Activated CD4-positive, alpha-beta memory T cell treated with anti-CD3 and anti-CD28 coated beads, Interleukin-2, amount 10 ng/mL, durations not matched to agents 7 days and 5 days (primary cell): ENCODE data around the gene PRSS1. TPM values are rescaled to one million over a fixed set of nuclear protein-coding genes. Genes with fewer than 3 reads are reported as not detected.
"Not testable (repeated sequence)": the region's sequence is repeated elsewhere in the genome, so short reads cannot be mapped to it uniquely, and the experiment has no call there.

Experiments used
- CTCF ChIA-PET: fragments of 350-600 bp; sonication (Branson Sonifier 250); formaldehyde crosslinking; loops from one replicate; lab custom pipeline; 2021; ENCODE audit warnings: antibody characterized with exemption, inconsistent platforms; lab: Charles Lee
- POLR2A ChIA-PET: fragments of 350-600 bp; sonication (Branson Sonifier 250); formaldehyde crosslinking; loops from one replicate; lab custom pipeline; 2021; ENCODE audit warnings: antibody characterized with exemption; lab: Charles Lee
- DNase-seq: peaks from one replicate; pipeline ENCODE4 v3.0.0-alpha.2; 2020
- H3K27ac Mint-ChIP-seq: one replicate; pipeline ENCODE4 v1.8.0; 2021; ENCODE audit warnings: mild to moderate bottlenecking, mixed read lengths
- H3K27me3 Mint-ChIP-seq: one replicate; pipeline ENCODE4 v1.8.0; 2021; ENCODE audit warnings: mixed read lengths
- H3K36me3 Mint-ChIP-seq: one replicate; pipeline ENCODE4 v1.8.0; 2021; ENCODE audit warnings: low read depth, mixed read lengths
- H3K4me1 Mint-ChIP-seq: one replicate; pipeline ENCODE4 v1.8.0; 2021; ENCODE audit warnings: mixed read lengths
- H3K4me3 Mint-ChIP-seq: one replicate; pipeline ENCODE4 v1.8.0; 2021; ENCODE audit warnings: mild to moderate bottlenecking, mixed read lengths
- H3K9me3 Mint-ChIP-seq: one replicate; pipeline ENCODE4 v1.8.0; 2021; ENCODE audit warnings: mixed read lengths
- total RNA-seq, 2 experiments: library from RNA; stranded (reverse); gene quantifications; one replicate each; pipeline ENCODE4 v1.2.3, GENCODE V29; 2021

Gene PRSS1
- total RNA-seq, 2 experiments from 2014 or later, result not detected

DNA sequence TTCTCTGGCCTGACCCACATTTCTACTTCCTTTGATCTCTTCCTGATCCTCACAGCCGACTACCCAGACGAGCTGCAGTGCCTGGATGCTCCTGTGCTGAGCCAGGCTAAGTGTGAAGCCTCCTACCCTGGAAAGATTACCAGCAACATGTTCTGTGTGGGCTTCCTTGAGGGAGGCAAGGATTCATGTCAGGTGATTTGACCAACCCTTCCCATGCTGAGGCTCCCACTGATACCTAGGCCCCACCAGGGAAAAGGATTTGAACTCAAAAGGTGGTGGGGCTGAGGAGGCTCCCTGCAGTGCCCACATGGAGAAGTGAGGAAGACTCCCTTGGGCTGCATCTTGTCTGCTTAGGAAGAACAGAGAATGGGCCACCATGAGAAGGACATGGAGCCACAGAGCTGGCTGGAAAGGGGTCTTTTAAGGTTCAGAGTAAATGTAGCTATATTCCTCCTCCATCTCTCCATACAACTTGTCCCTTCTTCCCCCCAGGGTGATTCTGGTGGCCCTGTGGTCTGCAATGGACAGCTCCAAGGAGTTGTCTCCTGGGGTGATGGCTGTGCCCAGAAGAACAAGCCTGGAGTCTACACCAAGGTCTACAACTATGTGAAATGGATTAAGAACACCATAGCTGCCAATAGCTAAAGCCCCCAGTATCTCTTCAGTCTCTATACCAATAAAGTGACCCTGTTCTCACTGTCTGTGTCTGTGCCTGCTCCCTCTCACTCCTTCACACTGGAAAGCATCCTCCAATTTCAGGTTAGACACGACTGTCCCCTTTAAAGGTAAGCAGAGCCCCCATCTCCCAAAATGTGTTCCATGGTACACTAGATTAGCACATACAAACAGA, 3.3 kb downstream of the PRSS1 start:
- DNase-seq, result no peak
- H3K27ac Mint-ChIP-seq, result no peak overlapping the region
- H3K36me3 Mint-ChIP-seq, result no peaks in the 10 kb centered on the region
- POLR2A ChIA-PET, result no interaction called here
- no peak overlapping the region for H3K4me3 Mint-ChIP-seq
- H3K4me1 Mint-ChIP-seq, result no peaks in the 10 kb centered on the region
- no peaks in the 10 kb centered on the region for H3K9me3 Mint-ChIP-seq
- H3K27me3 Mint-ChIP-seq, result peaks cover 2% of the 10 kb centered on the region
- CTCF ChIA-PET, result no interaction called here

DNA sequence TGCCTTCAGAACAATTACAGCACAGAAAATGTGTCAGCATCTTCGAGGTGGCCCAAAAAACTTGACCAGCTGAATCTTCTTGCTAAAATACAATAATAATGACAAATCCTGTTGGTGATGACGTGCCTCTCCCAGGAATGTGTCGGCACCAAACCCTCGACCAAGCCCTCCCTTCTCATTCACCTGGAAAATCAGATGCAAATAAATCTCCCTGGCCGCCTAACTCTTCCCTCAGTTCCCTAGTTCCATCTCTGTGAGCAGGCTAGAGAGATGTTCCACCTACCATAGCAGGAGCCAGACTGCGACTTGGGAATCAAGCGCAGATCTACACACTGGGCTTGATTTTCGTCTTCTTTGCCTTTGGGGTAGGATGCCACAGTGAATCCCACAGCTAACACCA, 4.1 kb downstream of the PRSS1 start:
- CTCF ChIA-PET, result no interaction called here

DNA sequence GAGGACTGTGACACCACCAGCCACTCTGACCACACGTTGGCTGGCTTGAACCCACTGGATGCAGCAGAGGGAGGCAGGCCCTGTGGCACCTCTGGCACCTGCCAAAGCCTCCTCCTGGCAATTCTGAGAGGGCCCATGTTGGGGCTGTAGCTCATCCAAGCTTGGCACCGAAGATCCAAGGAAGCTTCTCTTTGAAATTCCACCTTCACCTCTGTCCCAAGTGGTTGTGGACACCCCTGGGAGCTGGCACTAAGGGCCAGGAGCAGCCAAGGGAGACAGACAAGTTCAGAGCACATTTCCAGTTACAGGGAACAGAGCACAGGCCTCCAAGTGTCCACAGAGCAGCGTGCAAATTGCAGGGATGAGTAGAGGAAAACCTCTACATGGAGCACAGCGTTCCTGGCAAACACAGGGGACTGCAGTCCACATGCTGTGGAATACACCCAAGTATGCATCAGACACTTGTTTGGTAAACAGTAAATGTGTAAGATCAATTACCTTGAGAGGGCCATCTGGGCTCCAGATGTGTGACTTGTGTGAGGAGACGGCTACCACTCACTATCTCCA, 4.7 kb downstream of the PRSS1 start:
- H3K4me1 Mint-ChIP-seq, H3K9me3 Mint-ChIP-seq, H3K36me3 Mint-ChIP-seq, DNase-seq, H3K4me3 Mint-ChIP-seq, CTCF ChIA-PET, H3K27ac Mint-ChIP-seq, POLR2A ChIA-PET, H3K27me3 Mint-ChIP-seq: not testable (repeated sequence)

More for the DNA sequence above, 4.1 kb downstream of the PRSS1 start:
- H3K4me1 Mint-ChIP-seq, result no peaks in the 10 kb centered on the region
- no peaks in the 10 kb centered on the region for H3K36me3 Mint-ChIP-seq
- H3K9me3 Mint-ChIP-seq, result no peaks in the 10 kb centered on the region
- peaks cover 2% of the 10 kb centered on the region for H3K27me3 Mint-ChIP-seq
- no peak for DNase-seq
- POLR2A ChIA-PET, result no interaction called here
- no peak overlapping the region for H3K4me3 Mint-ChIP-seq
- no peak overlapping the region for H3K27ac Mint-ChIP-seq

DNA sequence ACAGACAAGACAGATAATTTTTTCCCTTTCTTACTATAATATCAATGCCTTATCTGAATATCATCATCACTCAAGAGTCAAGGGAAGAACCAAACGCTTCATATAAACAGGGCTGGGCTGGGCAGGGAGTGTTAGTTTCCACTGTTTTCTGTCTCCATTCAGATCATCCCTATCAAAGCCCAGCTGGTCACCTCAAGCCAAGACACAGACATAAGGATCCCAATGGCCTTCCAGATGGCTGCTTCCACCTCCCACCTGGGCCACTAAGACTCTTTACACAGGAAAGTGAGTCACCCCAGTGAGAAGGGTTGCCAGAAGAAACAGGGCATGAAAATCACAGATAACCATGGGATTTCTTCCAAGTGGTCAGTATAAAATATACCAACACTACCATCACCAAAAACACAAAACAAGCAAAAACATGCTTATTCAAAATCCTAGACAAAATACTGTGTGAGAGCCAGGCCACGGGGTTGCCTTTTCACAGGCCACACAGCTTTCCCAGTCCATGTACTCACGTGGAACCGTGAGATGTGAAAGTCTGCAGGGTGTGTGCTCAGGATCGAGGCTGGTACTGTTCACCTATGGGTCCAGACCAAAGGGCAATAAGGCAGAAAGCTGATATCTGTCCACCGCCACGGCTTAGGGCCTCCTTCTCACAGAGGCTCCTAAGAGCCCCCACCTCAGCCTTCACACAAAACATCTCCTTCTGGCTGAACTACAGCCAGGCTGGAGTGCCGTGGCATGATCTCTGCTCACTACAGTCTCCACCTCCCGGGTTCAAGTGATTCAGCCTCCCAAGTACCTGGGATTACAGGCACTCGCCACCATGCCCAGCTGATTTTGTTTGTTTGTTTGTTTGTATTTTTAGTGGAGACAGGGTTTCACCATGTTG, 5.7 kb downstream of the PRSS1 start:
- Mint-ChIP-seq H3K9me3 (no peaks in the 10 kb centered on the region), H3K4me3 (no peak overlapping the region), H3K4me1 (no peaks in the 10 kb centered on the region), H3K36me3 (no peaks in the 10 kb centered on the region), H3K27ac (no peak overlapping the region), H3K27me3 (peaks cover 2% of the 10 kb centered on the region)
- ChIA-PET POLR2A (no interaction called here), CTCF (no interaction called here)
- no peak for DNase-seq

DNA sequence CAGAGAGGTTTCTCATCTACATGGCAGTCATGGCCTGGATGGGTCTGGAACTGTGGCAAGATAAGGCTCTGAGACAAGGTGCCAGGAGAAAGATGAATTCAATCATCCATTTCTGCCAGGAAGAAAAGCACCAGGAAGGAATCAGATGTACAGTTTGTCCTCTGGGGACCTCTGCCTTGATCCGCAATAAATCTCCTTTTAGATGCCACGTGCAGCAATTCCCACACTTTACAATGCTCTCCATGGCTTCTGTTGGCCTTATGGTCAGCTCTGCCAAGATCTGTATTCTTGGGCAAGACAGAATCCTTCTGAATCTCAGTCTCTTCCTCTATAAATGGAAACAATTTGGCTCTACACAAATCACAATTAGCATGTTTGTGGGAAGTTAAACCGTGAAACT, 9.0 kb downstream of the PRSS1 start:
- POLR2A ChIA-PET, result not testable (repeated sequence)

DNA sequence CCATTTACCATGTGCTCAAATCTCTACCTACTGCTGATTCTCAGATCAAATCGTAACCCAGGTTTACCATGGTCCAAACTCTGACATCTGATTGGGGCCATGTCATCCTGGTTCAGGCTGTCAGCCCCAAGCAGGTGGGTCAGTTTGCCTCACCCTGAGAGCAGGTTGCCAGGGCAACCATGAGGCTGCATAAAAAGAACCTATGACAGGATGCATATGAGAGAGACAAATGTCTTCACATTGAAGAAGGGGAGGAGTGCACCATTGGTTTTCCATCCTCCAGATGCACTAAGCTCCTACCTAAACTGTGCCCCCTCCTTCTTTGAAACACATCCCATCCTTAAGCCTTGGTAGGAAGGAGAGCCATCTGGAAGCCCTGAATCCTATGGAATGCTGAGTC, 10.2 kb downstream of the PRSS1 start:
- CTCF ChIA-PET, result no interaction called here
- H3K4me1 Mint-ChIP-seq, result no peaks in the 10 kb centered on the region
- POLR2A ChIA-PET, result no interaction called here
- no peak for DNase-seq
- no peak overlapping the region for H3K27ac Mint-ChIP-seq
- H3K27me3 Mint-ChIP-seq, result no peaks in the 10 kb centered on the region
- H3K9me3 Mint-ChIP-seq, result no peaks in the 10 kb centered on the region
- no peaks in the 10 kb centered on the region for H3K36me3 Mint-ChIP-seq
- H3K4me3 Mint-ChIP-seq, result no peak overlapping the region

More for the DNA sequence above, 9.0 kb downstream of the PRSS1 start:
- H3K27ac Mint-ChIP-seq, H3K36me3 Mint-ChIP-seq, H3K27me3 Mint-ChIP-seq, DNase-seq, H3K9me3 Mint-ChIP-seq, H3K4me3 Mint-ChIP-seq, CTCF ChIA-PET, H3K4me1 Mint-ChIP-seq: not testable (repeated sequence)

DNA sequence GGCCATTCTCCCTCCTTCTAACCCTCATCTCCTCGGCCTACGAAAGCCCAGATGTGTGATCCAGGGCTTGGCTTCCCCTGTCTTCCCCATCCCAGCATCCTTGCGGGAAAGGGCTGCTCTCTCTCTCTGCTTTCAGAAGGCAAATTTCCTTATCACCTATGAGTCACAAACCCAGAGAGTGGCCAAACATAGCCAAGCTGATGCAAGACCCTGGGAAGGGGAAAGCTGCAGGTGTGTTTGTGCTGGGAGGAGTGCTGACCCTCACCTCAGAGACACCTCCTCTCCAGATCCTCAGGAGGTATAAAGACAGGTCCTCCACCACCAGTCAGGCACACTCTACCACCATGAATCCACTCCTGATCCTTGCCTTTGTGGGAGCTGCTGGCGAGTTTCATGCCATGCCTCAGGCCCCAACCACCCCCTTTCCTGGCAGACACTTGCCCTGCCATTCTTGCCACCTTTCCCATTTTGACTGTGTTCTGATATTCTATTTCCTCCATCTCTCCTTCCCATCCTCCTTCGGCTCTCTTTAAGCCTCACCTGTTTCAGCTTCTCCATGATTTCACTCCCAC, 10.9 kb downstream of the PRSS1 start:
- POLR2A ChIA-PET, result no interaction called here
- Mint-ChIP-seq H3K4me3 (no peak overlapping the region), H3K27me3 (no peaks in the 10 kb centered on the region), H3K9me3 (no peaks in the 10 kb centered on the region), H3K4me1 (no peaks in the 10 kb centered on the region), H3K27ac (no peak overlapping the region), H3K36me3 (no peaks in the 10 kb centered on the region)
- no peak for DNase-seq
- CTCF ChIA-PET, result no interaction called here

DNA sequence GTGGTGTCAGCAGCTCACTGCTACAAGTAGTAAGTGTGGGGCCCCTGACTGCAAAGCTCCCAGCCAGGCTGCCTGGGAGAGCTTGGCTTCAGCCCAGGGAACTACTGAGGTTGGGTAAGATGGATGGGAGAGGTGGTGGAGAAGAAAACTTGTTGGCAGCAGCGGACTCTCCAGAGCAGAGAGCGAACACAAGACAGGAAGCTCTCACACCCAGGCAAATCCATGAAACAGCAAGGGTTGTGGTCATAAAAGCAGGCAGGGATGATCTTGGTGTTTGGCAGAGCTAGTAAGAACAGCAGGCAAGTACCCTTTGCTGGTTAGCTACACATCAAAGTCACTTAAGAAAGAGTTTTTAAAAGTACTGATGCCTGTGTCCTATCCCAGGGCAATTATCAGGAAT, 12.3 kb downstream of the PRSS1 start:
- H3K36me3 Mint-ChIP-seq, H3K27ac Mint-ChIP-seq, H3K4me1 Mint-ChIP-seq, H3K9me3 Mint-ChIP-seq, H3K4me3 Mint-ChIP-seq, H3K27me3 Mint-ChIP-seq, CTCF ChIA-PET, POLR2A ChIA-PET, DNase-seq: not testable (repeated sequence)

DNA sequence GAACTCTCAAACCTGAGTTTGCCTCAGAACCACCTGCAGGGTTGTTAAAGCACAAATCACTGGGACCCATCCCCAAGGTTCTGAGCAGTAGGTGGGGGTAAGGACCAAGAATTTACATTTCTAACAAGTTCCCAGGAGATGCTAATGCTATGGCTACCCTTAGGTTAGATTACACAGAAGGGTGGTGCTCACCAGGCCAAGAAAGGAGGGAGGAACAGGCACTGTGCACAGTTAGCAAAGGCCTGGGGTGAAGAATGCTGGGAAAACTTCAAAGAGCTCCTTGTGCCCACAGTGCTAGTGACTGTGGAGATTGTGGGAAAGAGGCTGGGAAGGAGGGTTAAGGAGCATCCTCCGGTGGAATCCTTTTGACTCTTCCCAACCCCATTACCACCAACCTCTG, 12.8 kb downstream of the PRSS1 start:
- H3K4me3 Mint-ChIP-seq, result no peak overlapping the region
- POLR2A ChIA-PET, result no interaction called here
- CTCF ChIA-PET, result no interaction called here
- DNase-seq, result no peak
- no peaks in the 10 kb centered on the region for H3K36me3 Mint-ChIP-seq
- H3K27me3 Mint-ChIP-seq, result no peaks in the 10 kb centered on the region
- H3K9me3 Mint-ChIP-seq, result no peaks in the 10 kb centered on the region
- no peak overlapping the region for H3K27ac Mint-ChIP-seq
- no peaks in the 10 kb centered on the region for H3K4me1 Mint-ChIP-seq

DNA sequence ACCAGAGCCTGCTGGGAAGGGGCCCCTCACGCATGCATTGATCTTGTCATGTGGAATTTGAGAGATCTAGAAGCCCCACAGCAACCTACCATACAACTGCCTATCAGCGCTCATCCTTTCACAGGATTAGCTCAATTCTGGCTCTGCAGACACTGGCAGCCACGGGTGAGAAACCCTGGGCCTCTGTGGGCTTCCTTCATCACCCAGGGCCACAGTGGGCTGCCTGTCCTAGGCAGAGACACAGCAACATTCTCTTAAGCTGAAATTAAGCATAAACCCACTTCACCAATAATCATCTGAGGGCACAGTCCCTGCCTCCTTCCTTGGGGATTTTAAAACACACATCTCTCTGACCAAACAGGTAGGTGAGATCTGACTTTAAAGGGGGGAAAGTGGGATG, 18.2 kb downstream of the PRSS1 start:
- Mint-ChIP-seq H3K27ac (no peak overlapping the region), H3K27me3 (no peaks in the 10 kb centered on the region), H3K36me3 (no peaks in the 10 kb centered on the region), H3K9me3 (no peaks in the 10 kb centered on the region), H3K4me1 (peaks cover 11% of the 10 kb centered on the region), H3K4me3 (no peak overlapping the region)
- ChIA-PET POLR2A (no interaction called here), CTCF (no interaction called here)
- no peak for DNase-seq

DNA sequence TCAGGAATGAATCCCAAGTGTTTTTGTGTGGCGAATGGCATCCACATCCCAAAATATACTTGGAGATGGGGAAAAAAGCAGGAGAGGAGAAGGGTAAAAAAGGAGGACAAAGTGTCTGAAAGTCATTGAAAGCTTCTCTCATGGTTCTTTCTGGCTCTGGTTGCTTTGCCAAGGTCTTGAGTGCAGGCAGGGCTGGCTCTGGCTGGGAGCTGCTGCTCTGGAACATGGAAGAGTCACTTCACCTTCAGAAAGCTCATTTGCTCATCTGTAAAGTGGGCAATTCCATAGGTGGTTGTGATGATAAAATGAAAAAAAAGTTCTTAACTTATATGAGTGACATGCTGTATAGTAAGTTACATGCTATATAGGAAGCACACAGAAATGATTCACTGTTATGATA, 18.6 kb downstream of the PRSS1 start:
- H3K9me3 Mint-ChIP-seq, result no peaks in the 10 kb centered on the region
- DNase-seq, result no peak
- H3K27ac Mint-ChIP-seq, result no peak overlapping the region
- no peaks in the 10 kb centered on the region for H3K27me3 Mint-ChIP-seq
- H3K4me1 Mint-ChIP-seq, result peaks cover 11% of the 10 kb centered on the region
- H3K4me3 Mint-ChIP-seq, result no peak overlapping the region
- no peaks in the 10 kb centered on the region for H3K36me3 Mint-ChIP-seq
- ChIA-PET POLR2A (no interaction called here), CTCF (interaction anchor here (1.7 kb wide), 1 partner anchor 15 kb away, joined by 3 read pairs; no protein-coding TSS in a partner anchor)

DNA sequence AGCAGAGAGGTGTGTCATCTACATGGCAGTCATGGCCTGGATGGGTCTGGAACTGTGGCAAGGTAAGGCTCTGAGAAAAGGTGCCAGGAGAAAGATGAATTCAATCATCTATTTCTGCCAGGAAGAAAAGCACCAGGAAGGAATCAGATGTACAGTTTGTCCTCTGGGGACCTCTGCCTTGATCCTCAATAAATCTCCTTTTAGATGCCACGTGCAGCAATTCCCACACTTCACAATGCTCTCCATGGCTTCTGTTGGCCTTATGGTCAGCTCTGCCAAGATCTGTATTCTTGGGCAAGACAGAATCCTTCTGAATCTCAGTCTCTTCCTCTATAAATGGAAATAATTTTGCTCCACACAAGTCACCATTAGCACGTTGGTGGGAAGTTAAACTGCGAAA, 19.6 kb downstream of the PRSS1 start:
- H3K27me3 Mint-ChIP-seq, H3K36me3 Mint-ChIP-seq, H3K4me3 Mint-ChIP-seq, DNase-seq, POLR2A ChIA-PET, H3K27ac Mint-ChIP-seq, H3K9me3 Mint-ChIP-seq: not testable (repeated sequence)
- CTCF ChIA-PET, result interaction anchor here (1.7 kb wide), 1 partner anchor 14 kb away, joined by 3 read pairs; no protein-coding TSS in a partner anchor
- H3K4me1 Mint-ChIP-seq, result peaks cover 13% of the 10 kb centered on the region
